GM19023 (cell line): Measurements from ENCODE around the gene DTNB.
"Not testable (repeated sequence)": the region's sequence is repeated elsewhere in the genome, so short reads cannot be mapped to it uniquely, and the experiment has no call there.

ENCODE experiments used
- ATAC-seq: cut with Tn5 transposase; IDR thresholded peaks from one replicate; pipeline ENCODE4 v1.9.1; 2021; ENCODE audit warnings: mild to moderate bottlenecking, moderate library complexity; ENCODE audit not compliant: unreplicated experiment

DTNB gene

DNA sequence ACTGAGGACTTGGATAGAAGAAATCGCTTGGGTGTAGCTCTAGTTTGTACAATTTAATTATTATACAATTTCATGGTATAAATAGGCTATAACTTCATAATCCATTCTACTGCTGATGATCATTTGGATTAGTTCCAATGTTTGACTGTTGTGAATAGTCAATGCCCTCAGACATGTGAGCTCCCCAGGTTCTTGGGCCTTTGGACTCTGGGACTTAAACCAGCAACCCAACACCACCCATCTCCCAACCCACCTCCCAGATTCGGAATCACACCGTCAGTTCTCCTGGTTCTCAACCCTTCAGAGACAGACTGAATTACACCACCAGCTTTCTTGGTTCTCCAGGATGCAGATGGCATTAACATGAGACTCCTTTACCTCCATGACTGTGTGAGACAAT lies 247.1 kb downstream of the DTNB start:
- ATAC-seq, result no peak

DNA sequence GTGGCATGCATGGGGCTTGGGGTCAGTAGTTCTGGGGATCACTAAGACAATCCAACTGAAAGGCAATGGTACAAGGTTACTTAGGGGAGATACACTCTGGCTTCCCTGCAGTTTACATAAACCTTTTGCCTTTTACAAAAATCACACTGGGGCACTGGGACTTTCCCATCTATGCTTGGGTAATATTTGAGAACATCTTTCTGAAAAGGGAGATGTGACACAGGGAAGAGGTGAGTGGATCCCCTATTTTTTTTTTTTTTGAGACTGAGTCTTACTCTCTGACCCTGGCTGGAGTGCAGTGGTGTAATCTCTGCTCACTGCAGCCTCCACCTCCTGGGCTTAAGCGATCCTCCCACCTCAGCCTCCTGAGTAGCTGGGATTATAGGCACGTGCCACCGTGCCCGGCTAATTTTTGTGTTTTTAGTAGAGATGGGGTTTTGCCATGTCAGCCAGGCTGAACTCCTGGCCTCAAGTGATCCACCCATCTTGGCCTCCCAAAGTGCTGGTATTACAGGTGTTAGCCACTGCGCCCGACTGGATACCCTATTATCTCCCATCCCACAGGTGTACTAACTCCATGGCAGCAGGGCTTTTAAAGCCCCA lies 248.8 kb downstream of the DTNB start:
- ATAC-seq, result no peak

DNA sequence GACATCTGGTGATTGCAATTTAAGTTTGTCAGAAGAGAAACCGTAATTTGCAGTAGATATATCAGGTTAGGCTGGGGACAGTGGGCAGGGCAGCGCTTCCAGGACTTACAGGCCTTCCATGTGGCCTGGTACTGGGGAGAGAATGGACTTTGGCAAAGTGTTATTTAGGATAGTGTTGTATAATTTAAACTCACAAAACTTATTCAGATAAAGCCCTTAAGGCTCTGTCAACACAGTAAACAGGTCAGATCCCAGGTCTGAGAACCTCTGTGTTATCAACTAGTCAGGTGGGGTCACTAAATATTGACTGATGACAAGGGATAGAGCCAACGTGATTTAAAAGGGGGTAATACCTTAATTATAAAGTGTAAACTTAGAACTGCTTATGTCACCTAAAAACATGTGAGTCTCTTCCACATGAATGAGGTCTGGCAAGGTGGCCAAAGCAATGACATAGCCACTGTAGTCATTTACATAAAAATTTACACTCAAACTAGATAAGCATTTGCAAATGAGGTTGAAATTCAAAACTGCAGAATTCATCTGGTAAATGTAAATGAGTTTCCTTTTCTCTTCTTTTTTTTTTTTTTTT lies 251.5 kb downstream of the DTNB start:
- ATAC-seq, result peak; percentile 24

DNA sequence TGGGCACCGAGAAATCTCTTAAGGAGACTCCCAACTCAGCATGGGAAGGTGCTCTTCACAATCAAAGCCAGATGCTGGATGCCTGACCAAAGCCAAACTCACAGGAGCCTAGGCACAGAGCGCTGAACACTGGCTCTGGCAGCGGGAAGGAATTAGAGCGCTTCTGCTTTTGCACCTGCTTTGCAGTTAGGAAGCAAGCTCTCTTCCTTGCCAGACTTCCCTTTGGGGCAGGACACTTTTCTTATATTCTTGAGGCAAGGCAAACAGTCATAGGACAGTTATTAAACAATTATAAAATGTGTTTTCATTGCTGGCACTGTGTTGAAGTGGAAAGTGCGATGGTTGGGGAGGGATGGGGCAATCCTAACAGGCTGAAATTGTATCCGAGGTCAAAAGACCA lies 252.1 kb downstream of the DTNB start:
- ATAC-seq, result no peak

DNA sequence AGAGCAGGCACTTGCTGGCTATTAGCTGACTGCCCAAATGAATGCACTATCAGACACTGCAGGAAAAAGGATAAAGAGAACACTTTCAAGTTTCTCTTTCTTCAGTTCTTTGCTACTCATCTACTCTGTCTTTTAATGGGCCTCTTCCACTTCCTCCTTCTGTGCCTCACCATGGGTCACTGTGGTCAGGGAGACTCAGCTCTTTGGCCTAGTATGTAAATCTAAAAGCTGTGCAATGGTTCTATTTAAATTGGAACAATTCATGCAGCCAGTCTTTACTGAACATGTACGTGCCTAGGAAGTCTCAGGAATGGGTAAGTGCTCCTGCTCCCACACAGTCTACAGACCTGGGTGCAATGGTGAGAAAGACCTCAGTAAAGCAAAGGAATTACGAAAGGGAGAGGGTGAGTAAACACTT lies 252.5 kb downstream of the DTNB start:
- peak; percentile 44 for ATAC-seq

DNA sequence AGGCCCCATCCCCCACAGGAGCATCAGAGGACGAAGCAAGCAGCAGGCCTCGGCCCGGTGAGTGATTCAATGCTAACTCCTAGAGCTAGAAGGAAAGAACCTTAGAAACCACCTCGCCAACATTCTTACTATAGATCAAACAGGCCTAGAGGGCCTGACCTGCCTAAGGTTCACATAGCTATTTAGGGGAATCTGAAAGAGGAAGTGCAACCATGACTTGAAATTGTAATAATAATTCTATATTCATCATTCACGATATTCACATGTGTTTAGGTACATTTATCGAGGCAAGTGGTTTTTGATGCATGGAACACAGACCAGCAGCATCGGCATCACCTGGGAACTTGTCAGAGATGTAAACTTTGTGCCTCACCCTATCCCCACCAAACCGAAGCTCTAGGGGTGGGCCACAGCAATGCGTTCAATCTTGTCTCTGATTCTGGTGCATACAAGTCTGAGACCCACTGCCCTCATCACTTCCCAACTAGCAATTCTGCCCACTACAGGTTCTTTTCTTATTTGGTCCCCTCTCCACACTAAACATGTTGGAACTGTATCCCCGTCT lies 253.6 kb downstream of the DTNB start:
- ATAC-seq, result peak; percentile 54

DNA sequence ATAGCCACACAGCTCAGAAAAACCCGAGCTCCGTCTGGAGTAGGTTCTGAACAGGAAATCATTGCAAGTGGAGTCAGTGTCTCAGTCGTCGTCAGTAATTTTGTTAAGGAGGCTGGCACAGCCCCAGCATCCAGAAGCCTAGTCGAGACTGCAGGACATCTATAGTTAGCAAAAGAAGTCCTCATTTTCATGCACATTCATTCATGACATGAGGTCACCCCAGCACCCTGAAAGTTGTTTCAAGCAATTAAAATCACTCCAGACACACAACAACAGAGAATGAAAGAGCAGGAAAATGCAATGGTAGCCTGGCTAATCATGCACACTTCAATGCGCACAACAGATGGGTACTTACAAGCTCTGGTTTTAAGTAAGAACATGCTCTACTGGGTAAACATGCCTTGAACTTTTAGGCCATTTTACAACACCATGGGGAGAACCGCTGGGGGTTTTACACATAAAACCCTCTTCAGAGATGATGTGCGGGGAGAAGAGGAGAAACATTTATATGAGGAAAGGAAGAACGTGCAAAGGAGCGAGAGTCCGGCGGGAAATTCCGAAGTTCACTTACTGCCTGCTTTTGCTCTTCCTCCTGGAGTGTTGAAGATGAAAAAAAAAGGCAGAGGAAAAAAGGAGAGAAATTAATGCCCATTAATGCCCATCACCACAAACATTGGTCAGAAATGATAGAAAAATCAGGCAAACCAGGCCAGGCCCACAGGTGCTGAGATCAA lies 254.3 kb downstream of the DTNB start:
- no peak for ATAC-seq

DNA sequence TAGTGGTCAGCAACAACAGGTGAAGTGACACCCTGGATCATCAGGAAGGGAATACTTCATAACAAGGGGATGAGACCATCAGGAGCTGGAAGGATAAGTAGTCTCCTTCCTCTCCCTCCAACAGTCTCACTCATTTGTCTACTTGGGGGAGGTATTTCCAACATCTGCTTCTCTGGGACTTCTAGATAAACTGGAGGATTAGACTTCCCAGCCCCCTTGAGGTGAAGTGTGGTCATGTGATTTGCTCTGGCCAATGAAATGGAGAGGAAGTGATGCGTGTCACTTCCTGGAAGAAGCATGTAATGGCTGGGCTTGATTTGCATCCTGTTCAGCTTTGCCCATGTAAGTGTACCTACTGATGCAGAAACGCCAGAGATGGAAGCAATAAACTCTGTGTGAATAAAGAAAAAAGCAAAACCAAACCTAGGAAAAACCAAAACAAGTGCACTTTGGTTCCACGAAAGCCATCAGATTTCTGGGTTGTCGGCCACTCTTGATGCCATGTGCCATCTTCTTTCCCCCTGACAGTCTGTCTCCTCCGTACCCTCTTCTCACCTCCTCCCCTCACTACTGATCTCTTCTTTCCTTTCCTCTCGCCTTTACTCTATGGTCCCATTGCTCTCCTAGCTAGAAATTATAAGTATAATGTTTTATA lies 255.5 kb downstream of the DTNB start:
- no peak for ATAC-seq

DNA sequence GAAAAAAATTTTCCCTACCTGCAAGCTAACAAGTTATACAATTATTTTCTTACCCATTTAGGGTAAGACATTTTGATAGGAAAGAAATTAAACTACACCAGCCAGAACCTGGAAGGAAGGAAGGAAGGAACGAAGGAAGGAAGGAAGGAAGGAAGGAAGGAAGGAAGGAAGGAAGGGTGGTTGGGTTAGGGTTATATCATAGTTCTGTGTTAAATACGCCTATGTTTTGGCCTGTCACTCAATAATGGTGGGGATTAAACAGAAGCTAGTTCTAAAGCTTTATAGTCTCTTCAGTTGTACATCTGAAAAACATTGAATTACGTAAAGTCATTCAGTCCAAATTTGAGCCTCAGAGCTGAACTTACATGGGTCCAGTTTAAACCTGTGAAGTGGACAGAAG lies 256.7 kb downstream of the DTNB start:
- no peak for ATAC-seq

DNA sequence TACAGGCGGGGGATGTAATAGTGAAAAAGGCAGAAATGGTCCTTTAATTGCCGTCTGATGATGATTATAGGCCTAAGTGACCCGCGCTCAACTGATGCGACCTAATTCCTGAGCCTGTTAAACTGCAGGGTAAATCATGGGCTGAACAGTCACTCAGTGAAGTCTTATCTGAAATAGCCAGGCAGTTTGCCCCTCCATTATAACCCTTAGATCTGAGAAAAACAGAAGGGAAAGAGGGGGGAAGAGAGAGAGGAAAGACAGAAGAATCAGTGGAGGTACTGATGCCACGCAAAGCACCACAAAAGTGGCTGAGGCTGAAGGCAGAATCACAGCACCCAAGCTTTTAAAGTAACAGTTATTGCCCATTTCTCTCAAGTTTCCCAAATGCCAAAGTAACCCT lies 258.6 kb downstream of the DTNB start:
- no peak for ATAC-seq

DNA sequence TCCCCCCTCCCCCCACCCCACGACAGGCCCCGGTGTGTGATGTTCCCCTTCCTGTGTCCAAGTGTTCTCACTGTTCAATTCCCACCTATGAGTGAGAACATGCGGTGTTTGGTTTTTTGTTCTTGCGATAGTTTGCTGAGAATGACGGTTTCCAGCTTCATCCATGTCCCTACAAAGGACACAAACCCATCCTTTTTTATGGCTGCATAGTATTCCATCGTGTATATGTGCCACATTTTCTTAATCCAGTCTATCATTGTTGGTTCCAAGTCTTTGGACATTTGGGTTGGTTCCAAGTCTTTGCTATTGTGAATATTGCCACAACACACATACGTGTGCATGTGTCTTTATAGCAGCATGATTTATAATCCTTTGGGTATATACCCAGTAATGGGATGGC lies 260.0 kb downstream of the DTNB start:
- not testable (repeated sequence) for ATAC-seq

DNA sequence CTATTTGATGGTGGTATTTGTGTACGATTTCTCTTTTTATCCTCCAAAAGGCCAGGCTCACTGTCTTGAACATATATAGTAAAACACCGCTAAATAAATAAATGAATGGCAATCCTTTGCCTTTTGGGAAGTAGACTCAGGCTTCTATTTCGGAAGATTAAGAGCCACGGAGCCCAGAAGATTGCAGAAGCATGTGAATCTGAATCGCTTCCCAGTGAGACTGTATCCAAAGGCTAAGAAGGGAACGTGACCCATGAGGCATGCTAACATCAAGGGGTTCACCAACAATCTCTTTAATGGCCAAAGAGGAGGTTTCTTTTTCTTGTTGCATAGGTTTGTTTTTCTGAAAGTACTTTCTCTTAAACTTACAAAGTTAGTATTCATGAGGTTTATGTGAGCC lies 261.6 kb downstream of the DTNB start:
- ATAC-seq, result no peak

DNA sequence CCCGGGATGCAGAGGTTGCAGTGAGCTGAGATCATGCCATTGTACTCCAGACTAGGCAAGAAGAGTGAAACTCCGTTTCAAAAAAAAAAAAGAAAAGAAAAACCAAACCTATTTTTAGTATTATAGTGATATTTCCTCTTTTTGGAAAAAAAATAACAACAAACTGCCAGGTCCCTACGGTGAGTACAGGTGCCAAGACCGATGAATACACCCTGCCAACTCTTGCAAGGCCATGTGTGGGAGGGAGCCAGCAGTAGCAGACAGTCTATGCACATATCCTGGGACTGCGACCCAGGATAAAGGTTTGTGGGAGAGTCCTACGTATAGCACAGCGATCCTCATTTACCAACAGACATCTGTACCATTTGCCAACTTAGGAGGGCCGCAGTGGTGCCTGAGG lies 262.1 kb downstream of the DTNB start:
- no peak for ATAC-seq

DNA sequence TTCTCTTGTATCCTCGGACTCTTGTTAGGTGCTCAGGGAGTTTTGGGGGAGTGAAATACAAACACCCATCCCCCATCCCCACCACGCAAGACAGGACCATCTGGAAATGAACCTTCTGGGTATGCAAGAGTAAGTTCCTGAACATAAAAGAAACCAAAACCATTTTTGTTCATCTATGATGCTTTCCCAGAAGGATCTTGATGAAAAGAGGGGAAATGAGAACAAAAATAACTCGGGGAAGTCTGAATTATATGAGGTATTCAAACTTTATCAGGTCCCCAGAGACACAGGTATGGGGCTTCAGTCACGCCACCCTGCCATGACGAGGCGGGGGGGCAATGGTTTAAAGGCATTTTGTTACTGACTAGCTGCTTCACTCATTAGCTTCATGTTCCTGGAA lies 263.0 kb downstream of the DTNB start:
- no peak for ATAC-seq

DNA sequence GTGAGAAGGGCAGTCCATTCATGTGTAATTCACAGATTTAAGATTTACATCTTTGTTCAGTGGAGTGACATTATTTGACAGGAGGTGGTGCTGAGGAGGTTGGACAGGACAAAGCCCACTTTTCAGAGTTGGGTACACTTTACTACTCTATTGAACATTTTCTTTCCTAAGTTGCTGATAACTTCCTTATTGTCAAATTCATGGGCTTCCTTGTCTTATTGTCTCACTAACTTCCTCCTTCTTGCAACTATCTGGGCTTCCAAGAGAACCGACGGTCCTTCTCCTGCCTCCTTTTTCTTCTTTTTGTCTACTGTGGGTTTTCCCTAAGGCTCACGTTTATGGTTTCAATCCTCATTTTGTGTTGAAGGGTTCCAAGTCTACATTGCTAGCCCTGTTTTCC lies 263.9 kb downstream of the DTNB start:
- no peak for ATAC-seq

DNA sequence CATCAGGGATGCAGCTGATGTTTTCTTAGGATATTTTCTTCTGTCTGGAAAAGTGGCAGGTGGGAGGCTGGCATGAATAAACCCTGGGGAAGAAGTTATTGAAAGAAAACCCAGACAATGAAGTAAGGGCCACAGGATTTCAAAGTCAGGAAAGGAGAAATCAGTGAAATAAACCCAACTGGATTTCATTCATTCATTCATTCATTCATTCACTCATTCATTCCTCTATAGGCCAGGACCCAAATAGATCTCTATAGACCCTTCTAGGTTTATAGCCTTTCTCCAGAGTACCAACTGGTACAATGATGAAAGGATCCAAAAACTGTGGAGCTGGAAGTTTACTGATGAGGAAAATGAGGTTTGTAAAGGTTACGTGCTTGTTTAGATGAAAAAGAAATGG lies 264.3 kb downstream of the DTNB start:
- ATAC-seq, result no peak

DNA sequence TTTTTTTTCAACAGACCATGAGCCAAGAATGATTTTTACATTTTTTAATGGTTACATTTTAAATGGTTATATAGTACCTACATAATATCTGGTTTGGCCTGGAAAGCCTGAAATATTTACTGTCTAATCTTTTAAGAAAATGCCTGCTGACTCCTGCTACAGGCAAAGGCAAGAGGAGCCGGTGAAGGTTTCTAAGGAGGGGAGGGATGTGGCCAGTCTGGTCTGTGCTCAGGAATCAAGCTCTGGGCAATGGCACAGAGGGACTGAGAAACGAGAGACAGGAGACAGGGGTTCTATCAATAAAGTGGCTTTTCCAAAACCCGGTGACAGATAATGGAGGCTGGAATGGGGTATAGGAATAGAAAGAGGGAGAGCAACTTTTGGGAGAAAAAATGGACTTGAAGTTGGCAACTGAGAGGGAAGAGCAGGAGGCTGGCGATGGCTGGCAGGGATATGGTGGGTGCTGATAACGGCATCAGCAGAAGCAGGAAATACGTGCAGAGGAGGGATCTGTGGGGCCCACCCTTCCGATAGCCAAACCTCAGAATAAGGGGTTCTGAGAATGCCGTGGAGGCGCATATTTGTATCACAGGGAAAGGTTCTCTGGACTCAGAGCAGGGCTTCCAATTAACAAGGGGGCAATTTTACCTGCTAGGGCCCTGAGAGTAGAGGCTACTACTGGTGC lies 267.6 kb downstream of the DTNB start:
- no peak for ATAC-seq

DNA sequence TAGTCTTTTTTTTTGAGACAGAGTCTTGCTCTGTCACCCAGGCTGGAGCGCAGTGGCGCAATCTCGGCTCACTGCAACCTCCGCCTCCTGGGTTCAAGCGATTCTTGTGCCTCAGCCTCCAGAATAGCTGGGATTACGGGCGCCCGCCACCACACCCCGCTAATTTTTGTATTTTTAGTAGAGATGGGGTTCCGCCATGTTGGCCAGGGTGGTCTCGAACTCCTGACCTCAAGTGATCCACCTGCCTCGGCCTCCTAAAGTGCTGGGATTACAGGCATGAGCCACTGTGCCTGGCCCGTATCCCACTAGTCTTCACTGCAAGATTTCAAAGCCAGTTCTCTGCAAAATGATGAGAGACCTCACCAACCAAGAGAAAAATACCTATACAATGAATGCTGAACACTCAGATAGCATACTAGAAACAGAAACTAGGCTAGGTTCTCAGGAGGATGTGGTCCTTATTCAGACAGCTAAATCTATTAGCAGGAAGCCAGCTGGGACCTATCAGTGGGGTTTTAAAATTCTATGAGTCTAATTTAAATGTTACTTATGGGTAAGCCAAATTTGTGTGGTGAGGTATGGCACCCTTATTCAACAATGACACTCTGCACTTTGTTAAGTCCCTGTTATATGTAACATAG lies 270.1 kb downstream of the DTNB start:
- peak; percentile 61 for ATAC-seq

DNA sequence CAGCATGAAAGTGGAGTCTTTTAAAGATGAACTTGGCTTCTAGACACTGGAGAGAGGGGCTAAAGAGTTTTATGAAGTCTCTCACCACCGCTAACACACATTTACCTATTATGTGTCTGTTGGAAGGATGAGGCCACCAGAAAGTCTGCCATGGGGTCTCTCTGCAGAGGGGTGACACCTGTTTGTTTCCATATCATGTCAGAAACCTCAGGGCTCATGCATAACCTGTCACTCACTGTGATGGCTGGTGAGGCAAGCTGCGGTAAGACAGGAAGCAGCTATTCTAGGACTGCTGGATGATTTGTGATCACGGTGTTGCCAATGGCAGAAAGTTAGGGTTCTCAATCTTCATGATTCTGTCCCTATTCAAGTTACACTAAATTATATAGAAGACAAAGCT lies 270.9 kb downstream of the DTNB start:
- peak; percentile 51 for ATAC-seq

DNA sequence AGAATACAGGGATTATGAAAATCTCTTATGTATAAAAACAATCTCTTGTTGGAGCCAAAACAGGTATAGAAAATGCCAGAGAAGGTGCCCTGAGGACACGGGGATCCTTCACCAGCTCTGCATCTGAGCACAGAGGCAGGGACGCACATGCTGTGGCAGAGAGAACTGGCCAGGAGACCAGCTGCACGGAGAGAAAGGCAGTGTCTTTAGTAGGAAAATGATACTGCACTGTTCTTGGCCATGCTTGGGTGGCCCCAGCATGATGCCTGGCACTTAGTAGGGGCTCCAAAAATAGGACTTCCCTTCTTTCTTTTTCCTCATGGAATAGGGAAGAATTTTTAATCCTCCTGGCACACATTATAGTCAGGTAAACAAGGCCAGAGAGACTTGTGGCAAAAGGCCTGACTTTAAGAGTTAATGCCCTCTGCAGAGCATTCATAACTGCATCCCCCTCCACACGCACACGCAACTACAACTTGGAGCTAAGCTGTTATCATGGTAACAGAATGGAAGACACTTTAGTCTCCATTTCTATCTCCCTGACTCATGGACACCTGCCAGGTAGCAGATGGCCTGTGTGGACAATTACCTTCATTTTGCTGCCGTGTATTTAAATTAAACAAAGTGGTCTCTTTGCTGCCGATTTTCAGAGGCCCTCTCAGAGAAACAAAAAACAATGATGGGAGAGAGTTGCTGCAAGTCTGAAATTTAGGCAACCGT lies 271.9 kb downstream of the DTNB start:
- ATAC-seq, result no peak
